K562 (cell line): ENCODE measurements around the gene GARRE1. TPM values are rescaled to one million over a fixed set of nuclear protein-coding genes. Genes with fewer than 3 reads are reported as not detected.

Source experiments
- CBX3 ChIP-seq, 2 experiments: IDR thresholded peaks; 1 replicate in 1 of 2; 2 replicates in 1 of 2; pipeline ENCODE4 v1.6.1; 2012; ENCODE audit warnings: inconsistent platforms in 2 of 2, low read length in 2 of 2, borderline replicate concordance in 1 of 2, control low read depth in 1 of 2
- DPF2 ChIP-seq: fragments of 450-650 bp; IDR thresholded peaks from 2 replicates; pipeline ENCODE4 v1.6.1; 2016
- EGR1 ChIP-seq: fragments of 450-650 bp; conservative IDR thresholded peaks from 2 replicates; pipeline ENCODE4 v1.6.1; 2017; ENCODE audit warnings: mild to moderate bottlenecking
- ETV1 ChIP-seq: fragments of 450-650 bp; conservative IDR thresholded peaks from 2 replicates; pipeline ENCODE4 v1.6.1; 2016; ENCODE audit warnings: missing genetic modification characterization, control low read depth, low read depth, missing compliant biosample characterization
- GABPB1 ChIP-seq: sonication (generic); formaldehyde crosslinking; IDR thresholded peaks from 2 replicates; pipeline ENCODE4 v1.8.0; 2022; ENCODE audit warnings: mild to moderate bottlenecking, missing genetic modification reagents
- GATA2 ChIP-seq: sonication (generic); formaldehyde crosslinking; IDR thresholded peaks from 2 replicates; pipeline ENCODE4 v1.4.0; 2020; ENCODE audit warnings: mild to moderate bottlenecking, missing genetic modification reagents
- HDAC1 ChIP-seq, 2 experiments: fragments of 450-650 bp; IDR thresholded peaks; 2 replicates each; pipeline ENCODE4 v1.6.1; 2016 to 2017; ENCODE audit warnings: inconsistent platforms in 1 of 2, mild to moderate bottlenecking in 1 of 2, moderate library complexity in 1 of 2
- KDM2B ChIP-seq: fragments of 250-450 bp; sonication (Bioruptor Pico); IDR thresholded peaks from 2 replicates; pipeline ENCODE4 v1.8.0; 2021; ENCODE audit warnings: mild to moderate bottlenecking, moderate library complexity
- KLF1 ChIP-seq: fragments of 450-650 bp; IDR thresholded peaks from 2 replicates; pipeline ENCODE4 v1.6.1; 2016; ENCODE audit warnings: missing genetic modification characterization, missing compliant biosample characterization
- NRF1 ChIP-seq, 2 experiments: fragments of 450-650 bp; IDR thresholded peaks in 1 of 2; conservative IDR thresholded peaks in 1 of 2; 2 replicates each; pipeline ENCODE4 v1.6.1; 2014; ENCODE audit warnings: mild to moderate bottlenecking in 2 of 2
- RBFOX2 ChIP-seq: fragments of 200-400 bp; formaldehyde crosslinking; IDR thresholded peaks from 2 replicates; pipeline ENCODE4 v1.6.1; 2017; ENCODE audit warnings: low read depth, mild to moderate bottlenecking, low read length, moderate library complexity
- REST ChIP-seq, 2 experiments: fragments of 450-650 bp; formaldehyde crosslinking in 1 of 2; IDR thresholded peaks; 2 replicates each; pipeline versions ENCODE4 v1.4.0 to v1.6.1; 2014 to 2020; ENCODE audit warnings: mild to moderate bottlenecking in 2 of 2, borderline replicate concordance in 1 of 2, low read depth in 1 of 2
- SIN3A ChIP-seq, 2 experiments: fragments of 150-350 bp in 1 of 2; IDR thresholded peaks; 2 replicates each; pipeline ENCODE4 v1.6.1; 2011 to 2016; ENCODE audit warnings: borderline replicate concordance in 2 of 2, low read depth in 2 of 2, low read length in 2 of 2, mild to moderate bottlenecking in 2 of 2, moderate library complexity in 2 of 2; ENCODE audit not compliant: control insufficient read depth in 1 of 2
- TBP ChIP-seq: optimal IDR thresholded peaks from 2 replicates; pipeline ENCODE3; 2011; ENCODE audit warnings: low read depth, low read length, improper control_type of control experiment
- TFAM ChIP-seq: fragments of 250-450 bp; sonication (Bioruptor Pico); conservative IDR thresholded peaks from 2 replicates; pipeline ENCODE4 v1.5.0; 2021; ENCODE audit warnings: mild to moderate bottlenecking, moderate library complexity
- THRAP3 ChIP-seq: fragments of 450-650 bp; IDR thresholded peaks from 2 replicates; pipeline ENCODE4 v1.6.1; 2016; ENCODE audit warnings: mild to moderate bottlenecking, inconsistent platforms, borderline replicate concordance
- ZFX ChIP-seq: sonication (generic); formaldehyde crosslinking; IDR thresholded peaks from 2 replicates; pipeline ENCODE4 v1.8.0; 2022; ENCODE audit warnings: mild to moderate bottlenecking, missing genetic modification reagents, moderate library complexity
- ZNF830 ChIP-seq: fragments of 250-450 bp; sonication (Bioruptor Pico); IDR thresholded peaks from 2 replicates; pipeline ENCODE4 v1.5.0; 2021; ENCODE audit warnings: mild to moderate bottlenecking
- polyA plus RNA-seq, 8 experiments: library from polyadenylated mRNA; depleted of rRNA in 4 of 8; stranded (reverse) in 5 of 8; unstranded in 3 of 8; fragments of >200 nt; fragmentation: Nextera tagmentation in 2 of 8; fragmentation: Illumina TruSeq in 1 of 8; extraction: Ambion mirVana in 2 of 8; extraction: Trizol in 1 of 8; gene quantifications; 2 replicates each; pipeline versions ENCODE4 v1.2.1 to v1.2.3, GENCODE V29; 2011 to 2014; ENCODE audit warnings: inconsistent platforms in 1 of 8, missing spikeins in 1 of 8
- total RNA-seq, 7 experiments: library from RNA; depleted of rRNA in 6 of 7; stranded (reverse); fragments of >200 nt in 6 of 7; fragmentation: Illumina TruSeq in 2 of 7; extraction: Trizol in 2 of 7; gene quantifications; 2 replicates each; pipeline versions ENCODE4 v1.2.1 to v1.2.3, GENCODE V29; 2011 to 2021; ENCODE audit warnings: low replicate concordance in 1 of 7

The GARRE1 gene
- total and polyA plus RNA-seq, 9 of the 15 experiments (the other 6 are each of a cell fraction or from before 2014, with no cell fraction given) = 1.6 to 12.8 (median 7.5) TPM

GRCh38 chr19:34254046-34254697 is at the start of gene GARRE1 (continued):
- no peak for TF ChIP-seq ZNF830 (CRISPR knock-in tag)
- peak; percentile 87 for TF ChIP-seq RBFOX2
- TF ChIP-seq GATA2 = no peak
- TF ChIP-seq KLF1 = no peak
- TF ChIP-seq TBP = peak; percentile 42
- 0 out of 4 replicates have a peak, but pooled peaks of 1 of the 2 experiments have one; percentile 18 for TF ChIP-seq HDAC1 (IDR thresholded peaks at IDR 0.05)
- TF ChIP-seq ETV1 = peak; percentile 60
- TF ChIP-seq GABPB1 (CRISPR knock-in tag) = peak; percentile 91
- TF ChIP-seq THRAP3 = no peak
- peak; percentile 77 for TF ChIP-seq EGR1
- no peak for TF ChIP-seq TFAM
- peak in 1 of 2 experiments; percentile 46; a peak in 1 of 4 replicates for TF ChIP-seq NRF1 (conservative IDR thresholded peaks at IDR 0.05 in 1 of 2, IDR thresholded peaks at IDR 0.05 in 1 of 2)
- peak; percentile 41; the same call in 1 of the 2 replicates for TF ChIP-seq ZFX
- peak; percentile 17 to 32; a peak in 1 of 4 replicates for TF ChIP-seq SIN3A (IDR thresholded peaks at IDR 0.05; ENCODE audit: borderline replicate concordance in 2 of 2, control insufficient read depth in 1 of 2, low read depth in 2 of 2, low read length in 2 of 2)
- TF ChIP-seq REST (IDR thresholded peaks at IDR 0.05; ENCODE audit: borderline replicate concordance) = peak; percentile 83
- TF ChIP-seq REST (CRISPR knock-in tag; IDR thresholded peaks at IDR 0.05; ENCODE audit: low read depth) = no peak
- TF ChIP-seq KDM2B (CRISPR knock-in tag) = peak; percentile 41; the same call in 1 of the 2 replicates
- TF ChIP-seq CBX3 (IDR thresholded peaks at IDR 0.05; ENCODE audit: borderline replicate concordance in 1 of 2, low read length in 2 of 2) = 0 out of 3 replicates have a peak, but pooled peaks of 1 of the 2 experiments have one; percentile 44
- TF ChIP-seq DPF2 = 0 out of 2 replicates have a peak, but pooled peaks have one; percentile 20
